ENCODE data around the gene CAMTA1.

CAMTA1 gene

GRCh38 chr1:6915999-6916565 is 130.8 kb downstream of the CAMTA1 start:
- no peak for ATAC-seq (ENCODE audit: insufficient read depth, low read depth)

DNA sequence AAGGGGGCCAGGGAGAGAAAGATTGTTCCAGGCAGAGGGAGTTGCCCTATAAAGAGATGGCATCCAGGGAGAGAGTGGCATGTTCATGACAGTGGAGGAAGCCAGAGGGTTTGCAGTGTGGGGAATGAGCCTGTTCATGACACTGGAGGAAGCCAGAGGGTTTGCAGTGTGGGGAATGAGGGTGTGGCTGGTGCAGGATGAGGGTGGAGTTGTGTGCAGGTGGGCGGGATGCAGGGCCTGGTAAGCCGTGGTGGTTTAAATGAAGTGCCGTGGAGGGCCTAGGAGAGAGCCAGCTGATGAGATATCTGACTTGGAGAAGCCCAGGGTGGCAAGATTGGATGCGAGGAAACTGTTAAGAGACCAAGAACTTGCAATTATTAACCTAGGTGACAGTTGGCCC is 131.8 kb downstream of the CAMTA1 start:
- Histone ChIP-seq H3K4me1 (ENCODE audit: insufficient read depth, low read length) (peaks cover 4% of the 10 kb centered on the region; the same call in 1 of the 2 replicates), H3K36me3 (ENCODE audit: insufficient read depth, low read length) (no peaks in the 10 kb centered on the region), H3K79me2 (ENCODE audit: insufficient read depth, low read length) (no peaks in the 10 kb centered on the region), H3K4me2 (ENCODE audit: insufficient read depth, low read length) (no peak overlapping the region), H3K9me3 (ENCODE audit: insufficient read depth, low read length, severe bottlenecking) (peaks cover 3% of the 10 kb centered on the region), H2AFZ (ENCODE audit: low read depth, low read length) (no peak overlapping the region), H3K27ac (ENCODE audit: low read length) (no peak overlapping the region), H3K9ac (ENCODE audit: low read depth, low read length) (no peak overlapping the region), H3K27me3 (ENCODE audit: insufficient read depth, low read length, poor library complexity) (no peaks in the 10 kb centered on the region), H4K20me1 (ENCODE audit: insufficient read depth, low read length) (0 out of 2 replicates have a peak, but pooled peaks cover 4% of the 10 kb centered on the region), H3K4me3 (ENCODE audit: low read depth in 1 of 2, low read length in 2 of 2) (no peak overlapping the region)
- no peak for ATAC-seq (ENCODE audit: insufficient read depth, low read depth)
- TF ChIP-seq, protein P1, sequence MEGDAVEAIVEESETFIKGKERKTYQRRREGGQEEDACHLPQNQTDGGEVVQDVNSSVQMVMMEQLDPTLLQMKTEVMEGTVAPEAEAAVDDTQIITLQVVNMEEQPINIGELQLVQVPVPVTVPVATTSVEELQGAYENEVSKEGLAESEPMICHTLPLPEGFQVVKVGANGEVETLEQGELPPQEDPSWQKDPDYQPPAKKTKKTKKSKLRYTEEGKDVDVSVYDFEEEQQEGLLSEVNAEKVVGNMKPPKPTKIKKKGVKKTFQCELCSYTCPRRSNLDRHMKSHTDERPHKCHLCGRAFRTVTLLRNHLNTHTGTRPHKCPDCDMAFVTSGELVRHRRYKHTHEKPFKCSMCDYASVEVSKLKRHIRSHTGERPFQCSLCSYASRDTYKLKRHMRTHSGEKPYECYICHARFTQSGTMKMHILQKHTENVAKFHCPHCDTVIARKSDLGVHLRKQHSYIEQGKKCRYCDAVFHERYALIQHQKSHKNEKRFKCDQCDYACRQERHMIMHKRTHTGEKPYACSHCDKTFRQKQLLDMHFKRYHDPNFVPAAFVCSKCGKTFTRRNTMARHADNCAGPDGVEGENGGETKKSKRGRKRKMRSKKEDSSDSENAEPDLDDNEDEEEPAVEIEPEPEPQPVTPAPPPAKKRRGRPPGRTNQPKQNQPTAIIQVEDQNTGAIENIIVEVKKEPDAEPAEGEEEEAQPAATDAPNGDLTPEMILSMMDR (IDR thresholded peaks at IDR 0.05; ENCODE audit: borderline replicate concordance, extremely low read depth, low read length, poor library complexity, severe bottlenecking), result no peak
- no peak for TF ChIP-seq EZH2 (IDR thresholded peaks at IDR 0.05; ENCODE audit: borderline replicate concordance, low read depth, low read length, severe bottlenecking)
- no peak for DNase-seq

More at GRCh38 chr1:6915999-6916565, 130.8 kb downstream of the CAMTA1 start:
- H3K4me3 ChIP-seq (ENCODE audit: low read depth in 1 of 2, low read length in 2 of 2), result no peak overlapping the region
- no peak overlapping the region for H3K27ac ChIP-seq (ENCODE audit: low read length)
- H3K4me1 ChIP-seq (ENCODE audit: insufficient read depth, low read length), result peaks cover 4% of the 10 kb centered on the region; the same call in 1 of the 2 replicates
- no peak overlapping the region for H3K9ac ChIP-seq (ENCODE audit: low read depth, low read length)
- H2AFZ ChIP-seq (ENCODE audit: low read depth, low read length), result no peak overlapping the region
- H3K27me3 ChIP-seq (ENCODE audit: insufficient read depth, low read length, poor library complexity), result no peaks in the 10 kb centered on the region
- no peak overlapping the region for H3K4me2 ChIP-seq (ENCODE audit: insufficient read depth, low read length)
- H3K9me3 ChIP-seq (ENCODE audit: insufficient read depth, low read length, severe bottlenecking), result no peaks in the 10 kb centered on the region
- H3K79me2 ChIP-seq (ENCODE audit: insufficient read depth, low read length), result no peaks in the 10 kb centered on the region
- TF ChIP-seq, protein P1 (IDR thresholded peaks at IDR 0.05; ENCODE audit: borderline replicate concordance, extremely low read depth, low read length, poor library complexity, severe bottlenecking), result no peak
- no peak for TF ChIP-seq EZH2 (IDR thresholded peaks at IDR 0.05; ENCODE audit: borderline replicate concordance, low read depth, low read length, severe bottlenecking)
- no peak for DNase-seq
- H4K20me1 ChIP-seq (ENCODE audit: insufficient read depth, low read length), result 0 out of 2 replicates have a peak, but pooled peaks cover 4% of the 10 kb centered on the region
- no peaks in the 10 kb centered on the region for H3K36me3 ChIP-seq (ENCODE audit: insufficient read depth, low read length)

DNA sequence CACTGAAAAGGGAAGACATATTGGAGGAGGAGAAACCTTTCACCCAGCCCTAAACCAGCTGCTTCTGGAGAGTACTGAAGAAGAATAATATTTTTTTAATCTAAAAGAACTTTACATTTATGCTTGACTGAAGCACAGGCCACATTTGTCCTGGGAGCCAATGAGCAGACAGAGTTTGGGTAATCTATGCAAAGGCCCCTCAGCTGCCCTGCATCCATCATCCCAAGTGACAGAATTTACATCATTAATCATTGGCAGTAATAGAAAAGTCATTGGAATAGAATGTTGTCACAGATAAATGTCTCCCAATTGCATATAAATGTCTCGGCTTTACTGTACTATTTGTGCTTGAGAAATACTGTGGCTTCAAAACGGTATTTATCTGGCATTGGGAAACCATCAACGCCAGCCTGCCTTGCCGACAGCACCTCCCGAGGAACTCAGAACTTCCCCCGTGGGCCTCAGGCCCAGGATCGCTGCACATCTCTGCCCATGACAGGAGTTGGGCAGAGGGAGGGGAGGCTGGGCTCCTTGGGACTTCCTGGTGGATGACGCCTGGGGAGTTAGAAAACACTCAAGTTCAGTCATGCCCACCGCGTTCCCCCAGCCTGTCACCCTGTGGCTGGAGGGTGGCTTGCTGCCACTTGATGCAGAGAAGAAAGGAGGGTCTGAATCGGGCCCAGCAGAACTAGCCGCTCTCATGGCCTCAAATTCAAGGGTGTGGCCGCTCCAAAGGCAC is 133.1 kb downstream of the CAMTA1 start:
- no peak for TF ChIP-seq EZH2 (IDR thresholded peaks at IDR 0.05; ENCODE audit: borderline replicate concordance, low read depth, low read length, severe bottlenecking)
- TF ChIP-seq, protein P1 (IDR thresholded peaks at IDR 0.05; ENCODE audit: borderline replicate concordance, extremely low read depth, low read length, poor library complexity, severe bottlenecking), result no peak
- H3K4me3 ChIP-seq (ENCODE audit: low read depth in 1 of 2, low read length in 2 of 2), result no peak overlapping the region
- H3K27me3 ChIP-seq (ENCODE audit: insufficient read depth, low read length, poor library complexity), result no peaks in the 10 kb centered on the region
- H3K79me2 ChIP-seq (ENCODE audit: insufficient read depth, low read length), result no peaks in the 10 kb centered on the region
- peaks cover 4% of the 10 kb centered on the region; the same call in 1 of the 2 replicates for H3K4me1 ChIP-seq (ENCODE audit: insufficient read depth, low read length)
- ATAC-seq (ENCODE audit: insufficient read depth, low read depth) (no peak), DNase-seq (no peak)
- no peak overlapping the region for H3K27ac ChIP-seq (ENCODE audit: low read length)
- H4K20me1 ChIP-seq (ENCODE audit: insufficient read depth, low read length), result no peaks in the 10 kb centered on the region
- no peak overlapping the region for H2AFZ ChIP-seq (ENCODE audit: low read depth, low read length)
- H3K9me3 ChIP-seq (ENCODE audit: insufficient read depth, low read length, severe bottlenecking), result peaks cover 3% of the 10 kb centered on the region
- no peak overlapping the region for H3K9ac ChIP-seq (ENCODE audit: low read depth, low read length)
- H3K36me3 ChIP-seq (ENCODE audit: insufficient read depth, low read length), result no peaks in the 10 kb centered on the region
- H3K4me2 ChIP-seq (ENCODE audit: insufficient read depth, low read length), result no peak overlapping the region

All from DND-41 (cell line).